ENCODE data around the gene CDH8.
"Not testable (repeated sequence)": the region's sequence is repeated elsewhere in the genome, so short reads cannot be mapped to it uniquely, and the experiment has no call there.

CDH8 gene

GRCh38 chr16:61929776-61930175 lies 106.5 kb downstream of the CDH8 start:
- DNase-seq, result no peak

GRCh38 chr16:61926766-61927165 lies 109.5 kb downstream of the CDH8 start:
- DNase-seq, result no peak

- DNase-seq, result no peak
Measured at GRCh38 chr16:61923629-61924028, 112.6 kb downstream of the CDH8 start.

GRCh38 chr16:61921373-61921772 lies 114.9 kb downstream of the CDH8 start:
- DNase-seq, result no peak

GRCh38 chr16:61917865-61918826 lies 118.1 kb downstream of the CDH8 start:
- not testable (repeated sequence) for DNase-seq

- no peak for DNase-seq
Measured at GRCh38 chr16:61915569-61915968, 120.7 kb downstream of the CDH8 start.

GRCh38 chr16:61909074-61909473 lies 127.2 kb downstream of the CDH8 start:
- DNase-seq, result no peak

- DNase-seq, result no peak
Measured at GRCh38 chr16:61908426-61908825, 127.8 kb downstream of the CDH8 start.

- no peak for DNase-seq
Measured at GRCh38 chr16:61901689-61902088, 134.5 kb downstream of the CDH8 start.

GRCh38 chr16:61900482-61900881 lies 135.8 kb downstream of the CDH8 start:
- no peak for DNase-seq

GRCh38 chr16:61897657-61898056 lies 138.6 kb downstream of the CDH8 start:
- no peak for DNase-seq

- no peak for DNase-seq
Measured at GRCh38 chr16:61892531-61892930, 143.7 kb downstream of the CDH8 start.

- peak in 1 of 2 donors; percentile 23 for DNase-seq
Measured at GRCh38 chr16:61891460-61891859, 144.8 kb downstream of the CDH8 start.

- DNase-seq, result no peak
Measured at GRCh38 chr16:61890386-61890785, 145.9 kb downstream of the CDH8 start.

GRCh38 chr16:61887903-61888302 lies 148.3 kb downstream of the CDH8 start:
- peak; percentile 18 to 41 for DNase-seq

- DNase-seq, result no peak
Measured at GRCh38 chr16:61885343-61885742, 150.9 kb downstream of the CDH8 start.

- DNase-seq, result no peak
Measured at GRCh38 chr16:61879306-61879705, 156.9 kb downstream of the CDH8 start.

GRCh38 chr16:61877436-61877835 lies 158.8 kb downstream of the CDH8 start:
- DNase-seq, result no peak

GRCh38 chr16:61872778-61873119 lies 163.5 kb downstream of the CDH8 start:
- DNase-seq, result no peak

- no peak for DNase-seq
Measured at GRCh38 chr16:61871837-61872777, 164.1 kb downstream of the CDH8 start.

- no peak for DNase-seq
Measured at GRCh38 chr16:61862221-61863155, 173.8 kb downstream of the CDH8 start.

GRCh38 chr16:61858988-61859387 lies 177.2 kb downstream of the CDH8 start:
- no peak for DNase-seq
